Fibroblast of lung (primary cell): ENCODE measurements around the gene PSD2. TPM values are rescaled to one million over a fixed set of nuclear protein-coding genes. Genes with fewer than 3 reads are reported as not detected.

ENCODE experiments used
- DNase-seq, 2 donors: peaks; one replicate each; pipeline versions ENCODE4 v3.0.0 to v3.0.0-alpha.2; 2010; ENCODE audit warnings: low read depth in 2 of 2
- H2AFZ ChIP-seq: 2 replicates; pipeline ENCODE4 v1.5.1; 2012; ENCODE audit warnings: low read length, control low read depth, inconsistent platforms
- H3K27ac ChIP-seq: 2 replicates; pipeline ENCODE4 v1.5.1; 2011; ENCODE audit warnings: low read length, control low read depth; ENCODE audit not compliant: insufficient read depth
- H3K27me3 ChIP-seq: 2 replicates; pipeline ENCODE4 v1.5.1; 2011; ENCODE audit warnings: mild to moderate bottlenecking, low read length; ENCODE audit not compliant: control insufficient read depth, insufficient read depth
- H3K36me3 ChIP-seq: 2 replicates; pipeline ENCODE4 v1.5.1; 2011; ENCODE audit warnings: low read length; ENCODE audit not compliant: control insufficient read depth, insufficient read depth
- H3K4me1 ChIP-seq: 2 replicates; pipeline ENCODE4 v1.5.1; 2011; ENCODE audit warnings: low read length; ENCODE audit not compliant: control insufficient read depth, insufficient read depth; ENCODE audit errors: extremely low read depth
- H3K4me2 ChIP-seq: 2 replicates; pipeline ENCODE4 v1.5.1; 2011; ENCODE audit warnings: low read length, control low read depth; ENCODE audit not compliant: insufficient read depth; ENCODE audit errors: extremely low read depth
- H3K4me3 ChIP-seq, 4 experiments: fragments of 200-600 bp in 1 of 4; sonication (generic) in 1 of 4; replicated peaks in 1 of 4; 2 replicates each; pipeline ENCODE4 v1.5.1; 2011 to 2016; ENCODE audit warnings: low read length in 4 of 4, low read depth in 3 of 4, mild to moderate bottlenecking in 3 of 4, control low read depth in 2 of 4, inconsistent platforms in 1 of 4, mixed read lengths in 1 of 4; ENCODE audit not compliant: insufficient read depth in 1 of 4; ENCODE audit errors: control extremely low read depth in 1 of 4
- H3K79me2 ChIP-seq: 2 replicates; pipeline ENCODE4 v1.5.1; 2012; ENCODE audit warnings: mild to moderate bottlenecking, low read length, inconsistent platforms; ENCODE audit not compliant: control insufficient read depth, insufficient read depth
- H3K9ac ChIP-seq: 2 replicates; pipeline ENCODE4 v1.5.1; 2011; ENCODE audit warnings: mild to moderate bottlenecking, low read length, control low read depth; ENCODE audit not compliant: insufficient read depth
- H3K9me3 ChIP-seq: 2 replicates; pipeline ENCODE4 v1.5.1; 2012; ENCODE audit warnings: low read depth, low read length; ENCODE audit not compliant: control insufficient read depth, insufficient read depth
- H4K20me1 ChIP-seq: 2 replicates; pipeline ENCODE4 v1.5.1; 2011; ENCODE audit warnings: low read length; ENCODE audit not compliant: control insufficient read depth, insufficient read depth; ENCODE audit errors: extremely low read depth
- EZH2 ChIP-seq: IDR thresholded peaks from 2 replicates; pipeline ENCODE4 v1.5.1; 2012; ENCODE audit warnings: low read length, control low read depth, mild to moderate bottlenecking; ENCODE audit errors: missing control alignments
- polyA plus RNA-seq, 2 donors: library from polyadenylated mRNA; depleted of rRNA in 1 of 2; stranded (reverse) in 1 of 2; unstranded in 1 of 2; fragments of >200 nt; gene quantifications; 2 replicates each; pipeline ENCODE4 v1.2.1, GENCODE V29; 2011 to 2012; ENCODE audit warnings: missing spikeins in 1 of 2
- total RNA-seq: library from RNA; depleted of rRNA; stranded (reverse); fragments of >200 nt; gene quantifications from 2 replicates; pipeline ENCODE4 v1.2.1, GENCODE V29; 2014
- TF ChIP-seq, protein P1 (sequence below), 2 donors: IDR thresholded peaks in 1 of 2; conservative IDR thresholded peaks in 1 of 2; 1 replicate in 1 of 2; 2 replicates in 1 of 2; pipeline ENCODE4 v1.5.1; 2011 to 2012; ENCODE audit warnings: low read length in 2 of 2, control low read depth in 1 of 2, inconsistent platforms in 1 of 2, low read depth in 1 of 2, mild to moderate bottlenecking in 1 of 2

PSD2 gene
- total and polyA plus RNA-seq, 2 donors (not counting 1 experiment from before 2014, with no cell fraction given): 0.05 to 0.17 TPM

DNA sequence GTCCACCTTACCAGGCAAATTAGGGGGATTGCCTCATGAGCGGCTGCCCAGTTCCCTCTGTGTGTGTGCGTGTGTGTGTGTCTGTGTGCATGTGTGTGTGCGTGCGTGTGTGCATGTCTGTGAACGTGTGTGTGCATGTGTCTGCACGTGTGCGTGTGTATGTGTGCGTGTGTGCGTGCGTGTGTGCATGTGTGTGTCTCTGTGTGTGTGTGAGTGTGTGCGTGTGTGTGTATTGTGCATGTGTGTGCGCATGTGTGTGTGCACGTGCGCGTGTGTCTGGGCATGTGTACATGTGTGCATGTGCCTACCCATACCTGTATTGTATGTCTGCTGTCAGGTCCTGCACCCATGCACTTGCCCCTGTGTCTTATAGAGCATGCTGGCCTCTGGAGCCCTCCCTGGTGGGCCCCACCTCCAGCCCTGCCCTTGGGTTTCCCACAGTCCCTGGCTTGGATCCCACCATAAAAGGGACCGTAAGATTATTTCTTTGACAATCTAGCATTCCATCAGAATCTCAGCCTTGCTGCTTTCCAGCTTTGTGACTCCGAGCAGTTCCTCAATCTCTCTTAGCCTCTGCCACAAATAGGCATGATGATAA lies 9.3 kb downstream of the PSD2 start:
- H3K79me2 ChIP-seq: no peaks in the 10 kb centered on the region
- H3K9me3 ChIP-seq: no peaks in the 10 kb centered on the region
- no peak overlapping the region for H3K4me3 ChIP-seq
- peaks cover 18% of the 10 kb centered on the region for H3K27me3 ChIP-seq
- DNase-seq: no peak
- H3K4me2 ChIP-seq: no peak overlapping the region
- no peaks in the 10 kb centered on the region for H4K20me1 ChIP-seq
- no peak overlapping the region for H2AFZ ChIP-seq
- H3K27ac ChIP-seq: no peak overlapping the region
- no peak overlapping the region for H3K9ac ChIP-seq
- H3K36me3 ChIP-seq: no peaks in the 10 kb centered on the region
- TF ChIP-seq, protein P1, sequence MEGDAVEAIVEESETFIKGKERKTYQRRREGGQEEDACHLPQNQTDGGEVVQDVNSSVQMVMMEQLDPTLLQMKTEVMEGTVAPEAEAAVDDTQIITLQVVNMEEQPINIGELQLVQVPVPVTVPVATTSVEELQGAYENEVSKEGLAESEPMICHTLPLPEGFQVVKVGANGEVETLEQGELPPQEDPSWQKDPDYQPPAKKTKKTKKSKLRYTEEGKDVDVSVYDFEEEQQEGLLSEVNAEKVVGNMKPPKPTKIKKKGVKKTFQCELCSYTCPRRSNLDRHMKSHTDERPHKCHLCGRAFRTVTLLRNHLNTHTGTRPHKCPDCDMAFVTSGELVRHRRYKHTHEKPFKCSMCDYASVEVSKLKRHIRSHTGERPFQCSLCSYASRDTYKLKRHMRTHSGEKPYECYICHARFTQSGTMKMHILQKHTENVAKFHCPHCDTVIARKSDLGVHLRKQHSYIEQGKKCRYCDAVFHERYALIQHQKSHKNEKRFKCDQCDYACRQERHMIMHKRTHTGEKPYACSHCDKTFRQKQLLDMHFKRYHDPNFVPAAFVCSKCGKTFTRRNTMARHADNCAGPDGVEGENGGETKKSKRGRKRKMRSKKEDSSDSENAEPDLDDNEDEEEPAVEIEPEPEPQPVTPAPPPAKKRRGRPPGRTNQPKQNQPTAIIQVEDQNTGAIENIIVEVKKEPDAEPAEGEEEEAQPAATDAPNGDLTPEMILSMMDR (conservative IDR thresholded peaks at IDR 0.05 in 1 of 2, IDR thresholded peaks at IDR 0.05 in 1 of 2; ENCODE audit: low read depth in 1 of 2, low read length in 2 of 2): no peak
- TF ChIP-seq EZH2: no peak
- H3K4me1 ChIP-seq: no peaks in the 10 kb centered on the region

DNA sequence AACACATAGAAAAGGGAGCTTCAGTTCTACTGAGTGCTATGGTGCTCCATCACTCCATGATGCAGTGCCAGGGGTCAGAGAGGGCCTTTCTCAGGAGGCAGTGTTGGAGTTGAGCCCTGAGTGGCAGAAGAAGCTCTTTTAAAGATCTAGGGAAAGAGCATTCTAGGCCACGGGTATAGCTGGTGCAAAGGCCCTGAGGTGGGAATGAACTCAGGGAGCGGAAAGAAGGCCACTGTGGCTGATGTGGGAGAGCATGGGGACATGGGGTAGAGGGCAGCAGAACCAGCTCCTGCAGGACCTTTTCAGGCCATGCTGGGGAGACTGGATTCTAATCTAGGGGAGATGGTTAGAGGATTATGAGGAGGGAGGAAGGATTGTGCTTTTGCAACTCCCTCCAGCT lies 9.9 kb downstream of the PSD2 start:
- H3K9me3 ChIP-seq: no peaks in the 10 kb centered on the region
- H3K36me3 ChIP-seq: no peaks in the 10 kb centered on the region
- no peak overlapping the region for H3K4me3 ChIP-seq
- H3K27me3 ChIP-seq: peaks cover 18% of the 10 kb centered on the region
- no peaks in the 10 kb centered on the region for H3K4me1 ChIP-seq
- DNase-seq: no peak
- TF ChIP-seq EZH2: no peak
- TF ChIP-seq, protein P1 (conservative IDR thresholded peaks at IDR 0.05 in 1 of 2, IDR thresholded peaks at IDR 0.05 in 1 of 2; ENCODE audit: low read depth in 1 of 2, low read length in 2 of 2): no peak
- H2AFZ ChIP-seq: no peak overlapping the region
- no peak overlapping the region for H3K4me2 ChIP-seq
- no peaks in the 10 kb centered on the region for H3K79me2 ChIP-seq
- no peak overlapping the region for H3K9ac ChIP-seq
- H4K20me1 ChIP-seq: no peaks in the 10 kb centered on the region
- H3K27ac ChIP-seq: no peak overlapping the region

- peaks cover 18% of the 10 kb centered on the region for H3K27me3 ChIP-seq
- TF ChIP-seq EZH2: no peak
- TF ChIP-seq, protein P1 (conservative IDR thresholded peaks at IDR 0.05 in 1 of 2, IDR thresholded peaks at IDR 0.05 in 1 of 2; ENCODE audit: low read depth in 1 of 2, low read length in 2 of 2): no peak
- no peaks in the 10 kb centered on the region for H3K79me2 ChIP-seq
- H3K36me3 ChIP-seq: no peaks in the 10 kb centered on the region
- H3K9ac ChIP-seq: no peak overlapping the region
- H3K4me1 ChIP-seq: no peaks in the 10 kb centered on the region
- no peak for DNase-seq
- H3K4me3 ChIP-seq: no peak overlapping the region
- H4K20me1 ChIP-seq: no peaks in the 10 kb centered on the region
- H3K9me3 ChIP-seq: no peaks in the 10 kb centered on the region
- no peak overlapping the region for H3K27ac ChIP-seq
- H2AFZ ChIP-seq: no peak overlapping the region
- H3K4me2 ChIP-seq: no peak overlapping the region
Measured at GRCh38 chr5:139806111-139806510, 10.5 kb downstream of the PSD2 start.
